LHCN-M2 (cell line): ENCODE measurements around the gene C2orf72. TPM values are rescaled to one million over a fixed set of nuclear protein-coding genes. Genes with fewer than 3 reads are reported as not detected.

Experiments used
- DNase-seq: peaks from one replicate; pipeline ENCODE4 v3.0.0-alpha.2; 2012; ENCODE audit warnings: low read depth
- total RNA-seq: library from RNA; depleted of rRNA; stranded (reverse); fragments of >200 nt; gene quantifications from 2 replicates; pipeline ENCODE4 v1.2.3, GENCODE V29; 2014

Gene C2orf72
- total RNA-seq, 1 experiment from 2014 or later, result 0.06 TPM

DNA sequence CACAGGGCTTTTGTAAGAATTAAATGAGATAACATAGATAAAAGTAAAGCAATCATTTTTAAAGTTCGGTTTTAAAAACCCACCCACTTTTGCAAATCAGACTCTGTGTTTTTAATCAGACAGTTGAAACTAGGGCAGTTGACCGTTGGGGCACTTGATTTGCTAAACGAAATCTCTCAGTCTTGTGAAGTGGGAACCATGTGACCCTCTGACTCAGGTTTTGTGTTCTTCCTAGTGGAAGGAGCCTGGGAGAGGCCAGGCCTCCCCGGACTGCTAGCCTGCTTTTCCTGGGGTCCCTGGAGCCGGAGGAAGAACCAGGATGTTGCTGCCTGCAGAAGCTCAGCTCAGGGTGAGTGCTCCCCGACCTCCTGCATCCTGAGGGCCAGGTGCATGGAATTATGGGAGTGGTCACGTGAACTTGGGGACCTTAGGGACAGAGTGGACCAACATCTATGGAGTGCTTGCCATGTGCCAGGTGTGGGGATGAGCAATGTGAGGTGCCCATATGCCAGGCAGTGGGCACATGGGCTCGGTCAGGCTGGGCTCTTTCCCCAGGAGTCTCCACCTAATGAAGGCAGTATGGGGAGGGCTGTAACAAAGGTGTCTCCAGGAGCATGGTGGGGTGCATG lies 3.9 kb downstream of the C2orf72 start:
- no peak for DNase-seq

- no peak for DNase-seq
Observed at GRCh38 chr2:231043796-231044195, 6.5 kb downstream of the C2orf72 start.

DNA sequence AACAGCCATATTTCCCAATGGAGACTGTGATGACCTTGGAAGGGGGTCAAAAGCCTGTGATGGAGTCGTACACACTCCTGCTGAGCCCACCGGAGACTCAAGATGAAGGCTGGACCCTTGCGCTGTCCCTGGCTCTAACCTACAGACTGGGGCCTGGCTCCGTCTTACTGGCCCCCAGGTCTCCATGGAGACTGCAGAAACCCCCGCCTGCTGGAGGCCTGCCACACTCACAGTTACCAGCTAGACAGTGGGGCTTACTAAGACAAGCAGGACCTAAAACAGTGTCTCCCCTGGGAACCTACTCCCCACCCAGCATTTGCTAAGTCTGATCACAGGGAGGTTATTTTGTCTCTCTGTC lies 9.6 kb downstream of the C2orf72 start:
- DNase-seq, result no peak

DNA sequence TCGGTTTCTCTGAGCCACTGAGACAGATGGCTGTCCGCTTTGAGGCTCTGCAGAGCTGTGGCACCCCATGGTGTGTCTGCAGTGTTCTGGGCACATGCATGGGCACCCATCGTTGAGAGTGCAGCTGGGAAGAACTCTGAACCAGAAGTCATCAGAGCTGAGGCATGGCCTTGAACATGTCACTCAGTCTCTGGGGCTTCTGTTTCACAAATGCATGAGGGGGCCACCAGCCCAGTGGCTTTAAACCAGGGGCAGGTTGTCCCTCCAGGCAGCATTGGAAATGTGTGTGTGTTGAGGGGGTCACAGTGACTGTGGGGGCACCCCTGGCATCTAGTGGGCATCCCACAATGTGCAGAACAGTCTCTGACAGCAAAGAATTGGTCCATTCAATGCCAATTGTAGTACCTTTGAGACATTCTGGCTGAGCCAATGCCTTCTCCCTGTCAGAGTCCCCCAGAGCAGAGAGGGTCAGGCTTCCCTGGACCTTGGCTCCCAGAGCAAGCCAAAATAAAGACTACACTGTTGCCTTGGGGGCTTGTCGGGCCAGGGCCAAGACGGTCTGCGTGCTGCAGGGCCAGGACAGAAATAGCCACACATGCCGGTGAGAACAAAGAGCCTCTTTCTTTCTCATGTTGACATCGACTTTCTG lies 10.1 kb downstream of the C2orf72 start:
- no peak for DNase-seq

DNA sequence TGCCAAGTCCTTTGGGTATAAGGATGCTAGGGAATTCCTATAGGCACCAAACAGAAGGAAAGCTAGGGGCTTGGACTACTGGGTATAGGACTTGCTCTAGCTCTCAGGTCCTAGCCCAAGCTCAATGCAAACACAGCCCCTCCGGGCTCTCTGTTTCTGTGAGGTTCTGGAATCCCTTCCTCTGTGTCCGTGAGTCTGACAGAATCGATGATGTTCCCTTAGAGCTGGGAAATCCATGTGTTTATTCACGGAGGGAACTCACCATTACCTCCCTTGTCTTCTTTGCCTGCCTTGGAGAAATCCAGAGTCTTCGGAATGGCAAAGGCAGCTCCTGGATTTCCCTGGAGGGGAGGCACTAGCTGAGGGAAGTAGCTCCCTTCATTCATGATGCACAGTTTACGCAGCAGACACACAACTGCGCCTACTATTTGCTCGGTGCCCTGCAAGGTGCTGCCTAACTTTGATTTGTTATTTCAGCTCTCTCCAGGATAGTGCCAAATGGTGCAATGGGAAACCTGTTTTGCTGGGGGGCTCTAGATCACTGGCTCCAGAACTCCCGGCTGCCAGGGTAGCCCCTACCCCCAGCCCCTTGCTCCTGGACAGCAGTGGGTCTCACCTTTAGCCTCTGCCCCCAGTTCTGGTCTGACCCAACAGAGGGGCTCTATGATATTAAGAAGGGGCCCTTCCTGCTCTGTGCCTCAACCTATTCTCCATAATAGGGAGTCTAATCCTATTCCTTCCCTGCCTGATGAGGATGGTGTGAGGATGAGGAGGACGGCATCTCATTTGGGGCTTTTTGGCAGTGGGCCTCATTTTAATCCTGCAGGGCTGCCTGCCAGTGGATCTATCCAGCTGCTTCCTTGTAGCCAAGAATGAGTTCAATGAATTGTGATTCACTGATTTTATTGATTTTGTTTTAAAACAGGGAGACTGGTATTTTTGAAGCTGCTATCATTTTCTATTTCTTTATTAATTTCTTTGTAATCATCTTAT lies 10.9 kb downstream of the C2orf72 start:
- no peak for DNase-seq

DNA sequence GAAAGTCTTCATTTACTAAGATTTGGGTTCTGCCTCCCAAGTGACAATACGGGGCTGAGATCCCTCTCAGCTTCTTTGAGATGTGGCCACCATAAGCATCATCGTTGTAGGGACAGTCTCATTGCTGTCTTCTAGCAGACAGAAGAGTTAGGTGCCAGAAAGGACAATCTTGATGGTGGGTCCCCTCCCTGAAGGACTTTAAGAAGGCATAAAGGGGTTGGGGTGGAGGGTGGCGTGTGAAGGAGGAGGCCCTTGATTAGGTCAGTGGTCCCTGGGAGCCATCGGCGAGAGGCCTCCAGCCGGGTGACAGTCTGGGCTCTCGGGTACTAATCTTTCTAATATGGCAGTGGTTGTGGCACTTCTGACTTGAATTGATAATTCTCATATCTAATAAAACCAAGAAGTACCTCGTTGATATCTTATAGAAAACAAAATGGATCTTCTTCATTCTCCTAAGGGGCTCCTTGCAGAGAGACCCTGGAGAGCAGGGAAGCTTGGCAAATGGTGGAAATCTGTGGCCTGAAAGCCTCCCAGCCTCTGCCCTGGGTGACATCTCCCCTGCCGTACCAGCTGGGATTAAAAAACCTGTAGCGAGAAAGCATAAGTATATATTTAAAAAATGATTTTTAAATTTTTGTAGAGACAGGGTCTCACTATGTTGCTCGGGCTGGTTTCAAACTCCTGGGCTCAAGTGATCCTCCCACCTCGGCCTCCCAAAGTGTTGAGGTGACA lies 12.1 kb downstream of the C2orf72 start:
- DNase-seq, result no peak

DNA sequence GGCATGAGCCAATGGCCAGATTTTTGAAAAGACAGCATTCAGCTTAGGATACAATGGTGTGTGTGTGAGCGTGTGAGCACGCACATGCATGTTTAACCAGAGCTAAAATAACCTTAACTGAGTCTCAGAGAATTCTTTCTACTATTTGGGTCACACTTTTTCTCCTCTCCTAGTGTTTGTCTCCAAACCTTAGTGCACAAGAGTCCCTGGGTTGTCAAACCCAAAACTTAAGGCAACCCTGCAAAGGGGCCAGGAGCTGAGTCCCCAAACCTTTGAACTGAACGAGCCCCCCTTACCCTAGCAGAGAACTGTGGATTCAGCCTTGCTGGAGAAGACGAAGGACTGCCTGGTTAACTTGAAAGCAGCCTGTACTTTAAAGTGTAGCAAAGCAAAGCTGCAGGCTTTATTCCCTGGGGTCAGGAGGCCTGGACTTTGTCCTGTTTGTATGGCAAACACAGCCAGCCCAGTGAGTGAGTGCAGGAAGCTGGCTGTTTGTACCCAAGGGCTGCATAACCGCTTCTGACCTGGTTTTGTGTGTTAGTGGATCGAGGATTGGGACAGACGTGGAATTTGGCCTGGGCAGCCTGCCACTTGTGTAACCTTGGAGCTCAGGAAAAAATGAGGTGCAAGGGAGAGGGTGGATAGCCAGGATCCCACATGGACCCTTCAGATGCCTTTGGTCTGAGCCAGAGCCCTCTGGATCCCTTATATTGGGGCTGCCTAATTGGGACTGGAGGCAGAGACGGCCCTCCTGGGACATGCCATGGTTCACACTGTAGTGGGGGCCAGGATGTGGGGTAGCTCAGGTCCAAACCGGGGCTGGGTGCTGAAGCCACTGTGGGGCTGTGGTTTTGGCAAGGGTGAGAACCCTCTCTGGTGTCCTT lies 12.9 kb downstream of the C2orf72 start:
- no peak for DNase-seq

- no peak for DNase-seq
Observed at GRCh38 chr2:231051116-231051515, 13.8 kb downstream of the C2orf72 start.

GRCh38 chr2:231052494-231053451 lies 15.4 kb downstream of the C2orf72 start:
- peak; percentile 76 for DNase-seq

DNA sequence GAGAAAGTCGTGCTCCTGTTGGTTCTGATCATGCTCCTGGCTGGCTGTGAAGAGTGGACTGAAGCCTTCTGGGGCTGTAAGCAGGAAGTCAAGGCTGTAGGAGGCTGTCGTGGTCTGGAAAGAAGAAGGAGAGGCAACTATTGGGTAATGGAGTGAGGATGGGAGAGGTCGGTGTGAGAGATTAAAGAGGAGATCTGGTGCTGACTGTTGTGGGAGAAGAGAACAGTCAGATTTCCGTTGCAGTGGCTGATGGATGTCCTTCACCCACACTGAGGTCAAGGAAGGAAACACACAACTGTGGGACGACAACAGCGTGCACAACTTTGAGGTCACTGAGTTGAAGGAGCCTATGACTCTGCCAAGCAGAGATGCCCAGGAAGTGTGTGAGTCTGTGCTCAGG lies 16.5 kb downstream of the C2orf72 start:
- no peak for DNase-seq

GRCh38 chr2:231056453-231057416 lies 19.4 kb downstream of the C2orf72 start, which contains the start of gene PSMD1:
Gene PSMD1 (plus strand): TSS chr2:231056867. CDS start chr2:231057026, 159 bp downstream.
- DNase-seq, result peak; percentile 88

DNA sequence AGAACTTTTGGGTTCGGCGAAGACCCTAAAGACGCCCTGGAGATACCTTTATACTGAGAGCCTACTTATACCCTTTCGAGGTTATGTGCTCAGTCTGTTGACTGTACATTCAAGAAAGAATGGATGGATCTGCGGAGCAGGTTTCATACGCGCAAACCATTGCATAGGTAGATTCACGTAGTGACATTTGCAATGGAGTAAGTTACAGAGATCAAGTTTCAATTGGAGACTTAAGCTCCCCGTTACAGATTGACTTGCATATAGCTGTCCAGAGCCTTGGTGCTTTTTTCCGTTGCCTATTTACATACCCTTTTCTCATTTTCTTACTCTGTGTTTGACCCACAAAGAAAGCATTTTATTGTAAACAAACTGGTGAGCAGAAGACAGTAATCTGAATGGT lies 20.3 kb downstream of the C2orf72 start:
- DNase-seq, result no peak

DNA sequence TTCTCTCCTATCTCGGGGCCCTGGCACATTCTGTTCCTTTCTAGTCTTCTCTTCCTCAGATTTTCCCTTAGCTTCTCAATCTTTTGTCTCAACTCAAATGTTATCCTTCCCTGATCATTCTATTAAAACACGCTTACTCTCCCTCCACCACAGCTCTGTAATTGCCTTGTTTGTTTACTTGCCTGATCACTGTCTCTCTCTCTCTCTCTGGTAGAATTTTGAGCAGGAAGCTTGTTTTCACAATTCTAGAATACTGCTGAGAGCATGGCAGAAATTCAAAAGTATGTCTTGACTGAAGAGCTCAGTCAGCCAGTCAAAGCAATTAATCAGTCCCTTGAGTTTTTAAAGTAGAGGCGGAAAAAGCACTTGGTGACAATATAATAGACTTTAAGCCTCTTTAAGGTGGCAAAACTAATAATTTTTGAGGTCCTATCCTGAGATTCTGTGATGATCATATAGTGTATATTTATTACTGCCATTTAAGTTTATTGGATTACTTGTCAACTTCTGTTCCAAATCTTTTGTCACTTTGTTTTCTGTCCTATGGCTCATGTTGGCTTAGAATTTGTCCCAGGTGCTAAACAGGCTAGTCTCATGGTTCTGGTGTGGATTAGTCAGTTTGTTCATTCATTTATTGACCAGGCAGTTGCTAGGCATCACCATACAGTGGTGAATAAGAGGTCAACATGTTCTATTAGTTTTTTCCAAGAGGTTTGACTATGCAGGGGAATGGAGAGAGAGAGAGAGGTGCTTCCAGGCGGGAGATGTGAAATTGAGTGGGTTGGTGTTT lies 21.6 kb downstream of the C2orf72 start:
- peak; percentile 29 for DNase-seq

DNA sequence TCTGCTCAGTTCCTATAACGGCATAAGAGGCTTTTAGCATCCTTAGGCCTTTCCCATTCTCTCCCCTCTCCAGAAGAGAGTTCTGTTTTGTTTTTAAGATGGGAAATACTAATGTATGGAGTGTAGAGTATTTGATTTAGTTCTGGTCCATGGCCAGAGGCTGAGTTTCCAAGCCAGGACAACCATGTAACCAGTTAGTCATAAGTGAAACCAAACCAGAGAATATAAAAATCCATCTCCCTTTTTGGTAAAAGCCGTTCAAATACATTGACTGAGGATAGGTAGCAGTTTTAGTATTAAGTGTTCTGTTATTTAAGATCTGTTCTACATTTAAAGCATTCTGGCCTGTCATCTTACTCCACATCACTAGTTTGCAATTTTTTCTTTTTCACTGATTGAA lies 22.4 kb downstream of the C2orf72 start:
- DNase-seq, result no peak

DNA sequence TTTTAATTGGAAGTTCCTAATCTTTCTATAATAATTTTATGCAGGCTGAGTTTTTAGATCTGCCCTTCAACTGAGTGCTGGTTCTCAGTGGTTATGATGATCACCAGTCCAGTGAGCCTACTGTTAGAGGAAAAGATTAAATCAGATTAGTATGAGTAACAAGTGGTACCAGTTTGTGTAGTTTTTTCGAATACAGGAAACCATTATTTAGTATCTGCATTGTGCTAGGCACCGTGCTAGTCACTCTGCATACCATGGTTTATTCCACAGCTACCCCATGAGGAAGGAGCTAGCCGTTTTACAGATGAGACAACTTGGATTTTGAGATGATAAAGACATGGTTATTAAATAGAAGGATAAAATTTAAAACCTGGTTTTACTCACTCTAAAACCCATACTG lies 25.5 kb downstream of the C2orf72 start:
- no peak for DNase-seq

DNA sequence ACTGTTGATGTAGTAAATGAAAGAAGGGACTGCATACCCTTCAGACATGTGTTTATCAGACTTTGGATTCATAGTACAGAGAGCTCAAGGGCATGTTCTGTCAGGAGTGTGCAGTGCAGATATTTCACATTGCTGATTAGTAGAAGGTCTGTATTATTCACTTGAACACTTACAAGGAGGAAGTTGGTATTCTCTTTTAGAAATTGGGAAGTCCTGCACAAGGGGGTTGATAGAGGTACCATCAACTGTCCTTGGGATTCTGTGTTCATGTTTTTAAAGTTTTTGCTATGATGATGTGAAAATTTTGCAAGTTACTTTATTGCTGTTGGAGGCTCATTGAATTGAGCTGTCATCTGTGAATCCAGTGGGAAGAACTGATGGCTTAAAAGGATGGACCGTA lies 26.0 kb downstream of the C2orf72 start:
- DNase-seq, result no peak

- no peak for DNase-seq
Observed at GRCh38 chr2:231065966-231066365, 28.6 kb downstream of the C2orf72 start.
